IPS DF 6.9 (cell line): Measurements from ENCODE around the gene PTTG1IP.
A peak's percentile ranks its signal among the peaks of the same experiment; 100 is the strongest.

Experiments used
- DNase-seq: peaks from one replicate; pipeline ENCODE4 v3.0.0-alpha.2; 2013; ENCODE audit warnings: low read depth, low spot score
- H3K27ac ChIP-seq: one replicate; pipeline ENCODE4 v1.5.1; 2013; ENCODE audit warnings: low read length, control low read depth
- H3K27me3 ChIP-seq: 2 replicates; pipeline ENCODE4 v1.6.1; 2013; ENCODE audit warnings: mild to moderate bottlenecking, low read length; ENCODE audit not compliant: control insufficient read depth, insufficient read depth
- H3K36me3 ChIP-seq: 2 replicates; pipeline ENCODE4 v1.6.1; 2013; ENCODE audit warnings: low read length; ENCODE audit not compliant: control insufficient read depth, insufficient read depth
- H3K4me1 ChIP-seq: 2 replicates; pipeline ENCODE4 v1.6.1; 2013; ENCODE audit warnings: low read length; ENCODE audit not compliant: control insufficient read depth, insufficient read depth
- H3K4me3 ChIP-seq: 2 replicates; pipeline ENCODE4 v1.5.1; 2013; ENCODE audit warnings: mild to moderate bottlenecking, low read length
- H3K9me3 ChIP-seq: 2 replicates; pipeline ENCODE4 v1.6.1; 2013; ENCODE audit warnings: low read length, inconsistent platforms; ENCODE audit not compliant: control insufficient read depth, insufficient read depth
- WGBS: extraction: QIAGEN DNeasy Blood & Tissue Kit; methylation state at CpG from one replicate; pipeline ENCODE4 v1.1.7; 2013; ENCODE audit warnings: mixed read lengths, missing lambda C conversion rate; ENCODE audit not compliant: insufficient read length, insufficient coverage; 5-methylcytosine and 5-hydroxymethylcytosine counted together

Gene PTTG1IP, protein sequence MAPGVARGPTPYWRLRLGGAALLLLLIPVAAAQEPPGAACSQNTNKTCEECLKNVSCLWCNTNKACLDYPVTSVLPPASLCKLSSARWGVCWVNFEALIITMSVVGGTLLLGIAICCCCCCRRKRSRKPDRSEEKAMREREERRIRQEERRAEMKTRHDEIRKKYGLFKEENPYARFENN

DNA sequence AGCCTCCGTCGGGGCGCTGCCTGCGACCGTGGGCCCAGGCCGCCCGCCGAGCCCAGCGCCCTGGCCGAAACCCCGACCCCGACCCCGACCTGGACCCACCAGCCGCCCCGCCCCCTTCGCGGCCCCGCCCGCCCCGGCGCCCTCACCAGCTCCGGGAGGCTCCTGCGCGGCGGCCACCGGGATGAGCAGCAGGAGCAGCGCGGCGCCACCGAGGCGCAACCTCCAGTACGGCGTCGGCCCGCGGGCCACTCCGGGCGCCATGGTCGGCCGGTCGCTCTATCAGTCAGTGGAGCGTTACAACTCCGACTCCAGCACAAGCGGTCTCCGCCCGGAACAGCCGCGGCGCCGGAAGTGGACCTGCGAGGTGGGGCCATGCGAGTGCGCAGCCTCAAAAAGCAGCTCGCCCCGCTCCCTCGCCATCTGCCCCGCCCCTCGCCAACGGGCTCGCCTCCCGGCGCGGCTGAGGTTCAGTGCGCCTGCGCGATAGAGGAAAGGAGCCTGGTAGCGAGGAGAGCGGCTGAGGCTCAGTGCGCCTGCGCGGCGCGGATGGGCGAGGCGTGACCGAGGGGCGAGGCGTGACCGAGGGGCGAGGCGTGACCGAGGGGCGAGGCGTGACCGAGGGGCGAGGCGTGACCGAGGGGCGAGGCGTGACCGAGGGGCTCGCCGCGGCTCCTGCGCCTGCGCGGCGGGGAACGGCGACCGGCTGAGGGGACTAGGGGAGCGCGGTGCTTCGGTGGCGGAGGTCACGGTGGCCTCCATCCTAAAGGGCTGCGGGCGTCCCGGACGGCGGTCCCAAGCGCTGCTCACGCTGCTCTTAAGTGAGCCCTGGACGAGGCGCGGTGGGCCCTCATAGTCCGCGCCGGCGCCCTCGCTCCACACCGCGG is at the start of gene PTTG1IP:
Gene PTTG1IP, minus strand, starts transcription at position 335 of the 884 bp plus-strand sequence. Its CDS starts 74 bp downstream, at position 261.
- no CpG with 5 or more reads among the region's 123 CpGs for WGBS

DNA sequence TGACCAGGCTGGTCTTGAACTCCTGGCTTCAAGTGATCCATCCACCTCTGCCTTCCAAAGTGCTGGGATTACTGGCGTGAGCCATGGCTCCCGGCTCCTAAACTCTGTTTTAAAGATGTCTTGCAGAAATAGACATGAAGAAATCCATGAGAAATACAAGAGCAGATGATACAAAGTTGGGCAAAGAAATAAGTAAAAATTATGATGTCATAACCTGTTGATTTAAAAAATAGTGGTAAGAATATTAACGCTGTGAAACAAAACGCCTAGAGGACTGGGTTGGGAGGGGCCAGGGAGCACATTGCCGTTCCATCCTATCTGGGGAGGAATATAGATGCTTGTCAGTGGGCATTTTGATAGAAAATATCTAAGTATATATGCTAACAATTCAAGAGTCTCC is 48.4 kb upstream of the PTTG1IP start:
- Histone ChIP-seq H3K9me3 (no peaks in the 10 kb centered on the region), H3K27ac (no peak overlapping the region), H3K4me3 (no peak overlapping the region), H3K36me3 (no peaks in the 10 kb centered on the region), H3K27me3 (no peaks in the 10 kb centered on the region), H3K4me1 (peaks cover 4% of the 10 kb centered on the region)
- DNase-seq = no peak
- no CpG with 5 or more reads among the region's 5 CpGs for WGBS

More for the DNA sequence above, at the start of gene PTTG1IP:
- peak within 1 kb of the TSS; percentile 94 for H3K4me3 ChIP-seq
- no peak within 1 kb of the TSS for H3K27ac ChIP-seq
- H3K9me3 ChIP-seq = no peaks in the 10 kb centered on the region
- no peaks in the 10 kb centered on the region for H3K36me3 ChIP-seq
- peaks cover 3% of the 10 kb centered on the region; the same call in 1 of the 2 replicates for H3K4me1 ChIP-seq
- peaks cover 1% of the 10 kb centered on the region; the same call in 1 of the 2 replicates for H3K27me3 ChIP-seq
- DNase-seq = peak; percentile 93

DNA sequence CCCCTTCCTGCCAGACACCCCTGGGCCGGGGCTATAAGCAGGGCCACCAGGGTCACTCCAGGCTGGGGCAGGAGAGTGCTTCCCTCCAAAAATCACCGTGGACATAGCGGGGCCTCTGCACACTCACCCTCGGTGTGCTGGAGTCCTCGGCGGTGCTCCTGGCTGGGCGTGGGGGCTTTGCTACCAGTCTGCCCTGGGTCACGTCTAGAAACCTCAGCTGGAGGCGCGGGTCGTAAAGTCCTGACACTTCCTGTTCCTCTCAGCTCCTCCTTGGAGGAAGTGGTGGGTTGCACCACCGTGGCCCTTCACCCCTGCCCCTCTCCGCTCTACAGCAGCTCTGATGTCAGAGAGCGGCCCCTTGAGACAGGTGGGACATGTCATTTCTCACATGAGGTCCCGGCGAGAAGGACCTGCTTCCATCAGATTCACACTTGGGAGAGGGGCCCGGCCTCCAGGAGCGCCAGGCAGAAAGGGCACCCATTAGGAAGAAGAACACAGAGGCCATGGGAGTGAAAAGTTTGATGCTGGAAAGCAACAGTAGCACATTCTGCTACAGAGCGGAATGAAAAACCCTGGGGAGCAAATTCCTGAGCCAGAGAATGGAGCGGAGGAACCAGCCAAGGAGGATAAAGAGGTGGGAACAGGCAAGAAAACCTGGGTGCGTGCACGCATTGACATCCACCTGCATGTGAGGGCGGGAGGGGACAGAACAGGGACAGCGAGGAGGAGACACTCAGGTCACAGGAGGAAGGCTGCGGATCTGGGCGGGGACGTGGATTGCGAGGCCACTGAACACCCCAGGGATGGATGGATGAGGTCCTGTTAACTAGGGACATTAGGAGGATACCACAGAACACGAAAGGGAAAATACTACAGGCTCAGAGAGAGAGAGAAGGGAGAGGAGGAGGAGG is 47.5 kb upstream of the PTTG1IP start, which contains the start of gene ITGB2:
Gene ITGB2, minus strand, starts transcription at position 206 of the 911 bp plus-strand sequence. CDS start 10,117 bp downstream, outside the sequence.
- H3K9me3 ChIP-seq = no peaks in the 10 kb centered on the region
- no peak within 1 kb of the TSS for H3K4me3 ChIP-seq
- WGBS = no CpG with 5 or more reads among the region's 29 CpGs
- H3K36me3 ChIP-seq = no peaks in the 10 kb centered on the region
- DNase-seq = no peak
- no peak within 1 kb of the TSS for H3K27ac ChIP-seq
- H3K27me3 ChIP-seq = no peaks in the 10 kb centered on the region
- H3K4me1 ChIP-seq = peaks cover 2% of the 10 kb centered on the region

DNA sequence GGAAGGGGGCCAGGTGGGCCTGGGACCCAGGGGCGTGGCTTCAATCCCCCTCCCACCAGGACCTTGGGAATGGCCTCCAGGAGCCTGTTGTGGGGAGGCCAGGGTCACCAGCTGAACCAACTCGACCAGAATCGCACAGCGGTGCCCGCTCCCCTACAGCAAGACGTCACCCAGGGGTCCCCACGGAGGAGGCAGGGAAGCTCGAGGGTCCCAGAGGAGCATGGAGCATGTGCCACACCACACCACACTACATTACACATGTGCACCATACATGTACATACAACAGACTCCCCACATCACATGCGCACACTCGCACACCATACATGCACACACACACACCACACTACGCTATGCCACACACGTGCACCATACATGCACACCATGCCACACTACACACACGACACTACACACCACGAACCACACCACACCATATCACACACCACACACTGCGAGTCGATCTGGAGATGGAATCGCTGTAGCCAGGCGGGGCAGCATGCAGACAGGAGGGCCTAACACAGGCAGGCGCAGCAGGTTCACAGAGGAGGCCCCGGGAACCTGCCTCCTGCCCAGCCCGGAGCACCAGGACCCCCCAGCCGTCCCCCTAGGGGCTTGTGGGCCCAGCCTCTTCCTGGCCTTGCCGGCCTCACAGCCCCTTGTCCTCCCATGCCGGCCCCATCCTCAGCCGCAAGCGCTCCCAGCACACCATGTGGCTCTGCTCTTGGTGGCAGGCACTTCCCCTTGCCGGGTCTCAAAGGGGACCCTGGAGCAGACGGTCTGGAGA is 46.6 kb upstream of the PTTG1IP start:
- Histone ChIP-seq H3K27me3 (no peaks in the 10 kb centered on the region), H3K36me3 (no peaks in the 10 kb centered on the region), H3K4me1 (peaks cover 2% of the 10 kb centered on the region), H3K27ac (no peak overlapping the region), H3K4me3 (no peak overlapping the region), H3K9me3 (no peaks in the 10 kb centered on the region)
- 100% methylated on average over 4 of the region's 28 CpGs for WGBS
- DNase-seq = no peak

DNA sequence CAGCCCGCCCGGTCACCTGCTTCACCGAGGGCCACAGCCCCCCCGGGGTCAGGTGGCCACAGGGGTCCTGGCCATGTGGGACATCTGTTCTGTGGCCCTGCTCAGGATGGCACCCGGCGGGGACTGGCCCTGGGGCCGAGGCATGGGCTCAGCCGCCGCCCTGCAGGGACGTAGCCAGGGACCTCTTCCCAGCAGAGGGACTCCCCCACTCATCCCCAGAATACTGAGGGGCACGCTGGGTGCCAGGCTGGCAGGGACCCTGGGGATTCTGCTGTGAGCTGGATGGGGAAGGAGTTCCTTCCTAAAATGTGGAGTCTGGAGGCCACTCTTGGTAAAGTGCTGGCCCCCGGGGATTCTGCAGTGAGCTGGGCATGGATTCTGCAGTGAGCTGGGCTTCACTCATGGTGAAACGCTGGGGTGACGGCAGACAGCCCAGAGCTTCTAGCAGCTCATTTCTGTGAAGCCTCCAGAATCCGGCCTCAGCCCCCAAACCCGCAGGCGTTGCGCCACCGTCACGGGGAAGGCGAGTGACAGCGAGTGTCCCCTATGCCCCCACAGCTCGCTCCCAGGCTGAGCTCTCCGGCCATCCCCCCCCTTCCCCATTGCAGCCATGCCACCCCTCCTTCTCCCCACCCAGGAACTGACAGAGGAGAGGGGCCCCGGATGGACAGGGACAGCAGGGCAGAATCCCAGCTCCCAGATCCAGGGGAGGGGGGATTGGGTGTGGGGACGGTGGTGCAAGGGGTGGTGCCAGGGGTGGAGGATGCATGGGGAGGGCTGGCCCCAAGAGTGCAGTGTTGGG is 45.8 kb upstream of the PTTG1IP start:
- Histone ChIP-seq H3K4me1 (peaks cover 2% of the 10 kb centered on the region), H3K36me3 (no peaks in the 10 kb centered on the region), H3K27ac (no peak overlapping the region), H3K9me3 (no peaks in the 10 kb centered on the region), H3K4me3 (no peak overlapping the region), H3K27me3 (no peaks in the 10 kb centered on the region)
- no peak for DNase-seq
- no CpG with 5 or more reads among the region's 26 CpGs for WGBS

DNA sequence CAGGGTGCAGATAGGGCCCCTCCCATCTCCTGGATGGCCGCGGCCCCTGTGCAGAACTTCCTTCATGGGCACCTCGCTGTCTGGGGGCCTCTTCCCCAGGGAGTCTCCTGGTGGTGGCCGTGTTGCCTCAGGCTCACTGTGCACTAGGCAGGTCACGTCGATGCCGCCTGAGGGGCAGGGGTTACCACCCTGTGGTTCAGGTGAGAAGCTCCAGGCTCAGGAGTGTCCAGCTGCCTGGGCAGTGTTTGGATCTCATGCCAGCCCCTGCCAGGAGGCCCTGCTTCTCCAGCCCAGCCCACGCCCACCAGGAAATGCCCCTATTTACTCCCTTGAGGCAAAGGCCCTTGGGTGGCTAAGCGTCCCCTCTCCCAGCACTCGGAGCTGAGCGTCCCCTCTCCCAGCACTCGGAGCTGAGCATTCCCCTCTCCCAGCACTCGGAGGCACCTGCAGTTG is 45.1 kb upstream of the PTTG1IP start:
- Histone ChIP-seq H3K36me3 (no peaks in the 10 kb centered on the region), H3K27ac (no peak overlapping the region), H3K27me3 (no peaks in the 10 kb centered on the region), H3K4me1 (peaks cover 2% of the 10 kb centered on the region), H3K9me3 (no peaks in the 10 kb centered on the region), H3K4me3 (no peak overlapping the region)
- no peak for DNase-seq
- no CpG with 5 or more reads among the region's 13 CpGs for WGBS

DNA sequence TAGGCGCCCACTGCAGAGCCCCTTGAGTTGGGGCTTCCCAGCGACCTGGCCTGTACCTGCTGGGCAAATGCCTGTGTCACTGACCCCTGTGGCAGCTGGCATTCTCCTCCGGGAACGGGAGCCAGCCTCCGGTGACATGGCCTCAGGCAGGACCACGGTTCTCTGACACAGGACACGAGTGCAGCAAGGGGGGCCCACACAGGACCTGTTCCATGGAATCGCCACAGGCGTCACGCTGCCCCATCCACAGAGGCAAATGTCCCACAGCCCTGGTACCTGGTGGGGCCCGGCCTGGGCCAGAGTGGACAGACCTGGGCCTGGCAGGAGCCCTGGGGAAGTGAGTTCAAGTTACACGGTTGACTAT is 44.6 kb upstream of the PTTG1IP start:
- Histone ChIP-seq H3K4me3 (no peak overlapping the region), H3K36me3 (no peaks in the 10 kb centered on the region), H3K4me1 (peaks cover 2% of the 10 kb centered on the region), H3K27me3 (no peaks in the 10 kb centered on the region), H3K27ac (no peak overlapping the region), H3K9me3 (no peaks in the 10 kb centered on the region)
- no CpG with 5 or more reads among the region's 12 CpGs for WGBS
- no peak for DNase-seq

DNA sequence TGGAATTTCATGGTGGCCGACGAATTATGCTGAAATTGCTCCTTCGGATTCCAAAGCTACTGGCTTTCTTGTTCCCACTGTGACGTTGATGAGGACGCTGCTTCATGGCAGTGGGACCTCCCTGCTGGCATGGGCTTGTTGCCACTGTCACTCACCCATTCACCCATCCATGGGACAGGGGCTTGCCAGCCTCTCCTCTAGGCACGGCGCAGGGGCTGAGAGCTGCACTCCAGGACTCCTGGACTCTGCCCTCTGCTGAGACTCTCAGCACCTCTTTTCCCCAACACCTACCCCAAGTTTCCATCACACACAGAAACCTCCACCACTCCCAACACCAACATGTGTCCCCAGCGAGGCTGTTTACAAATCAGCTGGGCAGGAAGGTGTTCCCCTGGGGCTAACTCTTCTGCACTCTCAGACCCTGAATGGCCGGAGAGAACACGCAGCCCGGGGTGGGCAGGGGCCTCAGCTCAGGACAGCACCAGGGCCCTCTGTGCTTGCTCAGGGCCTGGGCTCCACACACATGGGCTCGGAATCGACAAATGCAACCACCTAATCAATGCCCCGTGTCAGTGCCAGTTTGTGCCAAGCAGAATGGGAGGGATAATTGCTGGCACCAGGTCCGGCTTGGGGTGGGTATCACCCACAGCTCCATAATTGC is 44.1 kb upstream of the PTTG1IP start:
- H3K27me3 ChIP-seq = no peaks in the 10 kb centered on the region
- H3K9me3 ChIP-seq = no peaks in the 10 kb centered on the region
- DNase-seq = no peak
- no peak overlapping the region for H3K27ac ChIP-seq
- H3K36me3 ChIP-seq = no peaks in the 10 kb centered on the region
- no CpG with 5 or more reads among the region's 15 CpGs for WGBS
- H3K4me3 ChIP-seq = no peak overlapping the region
- H3K4me1 ChIP-seq = peaks cover 2% of the 10 kb centered on the region

DNA sequence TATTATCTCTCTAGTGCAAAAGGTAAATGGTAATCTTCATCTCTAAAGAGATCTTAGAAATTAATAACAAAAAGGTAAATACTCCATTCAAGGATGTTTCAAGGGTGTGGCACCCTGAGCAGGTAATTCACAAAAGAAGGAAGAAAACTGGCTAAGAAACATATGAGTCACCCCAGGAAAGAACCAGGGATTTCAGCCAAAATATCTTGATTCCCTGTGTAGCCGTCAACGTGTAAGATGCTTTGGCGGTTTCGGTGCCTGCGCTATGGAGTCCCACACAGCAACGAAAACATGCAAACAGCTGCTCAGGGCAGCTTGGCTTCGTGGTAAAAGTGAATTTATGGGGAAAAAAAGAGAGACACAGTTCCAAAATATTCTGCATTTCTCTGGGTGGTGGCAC is 43.5 kb upstream of the PTTG1IP start:
- whole genome bisulfite sequencing = no CpG with 5 or more reads among the region's 7 CpGs
- no peaks in the 10 kb centered on the region for H3K36me3 ChIP-seq
- no peak for DNase-seq
- no peaks in the 10 kb centered on the region for H3K9me3 ChIP-seq
- no peaks in the 10 kb centered on the region for H3K27me3 ChIP-seq
- H3K4me3 ChIP-seq = no peak overlapping the region
- H3K4me1 ChIP-seq = peaks cover 2% of the 10 kb centered on the region
- H3K27ac ChIP-seq = no peak overlapping the region
